GM23248 (cell line): ENCODE results near the gene C1orf146.

Experiments used
- EZH2 ChIP-seq: fragments of 200-600 bp; sonication (generic); IDR thresholded peaks from 2 replicates; pipeline ENCODE4 v1.6.1; 2018; ENCODE audit warnings: antibody characterized with exemption, mild to moderate bottlenecking; ENCODE audit not compliant: insufficient read depth, poor library complexity, severe bottlenecking
- EZH2phosphoT487 ChIP-seq: fragments of 200-600 bp; sonication (generic); IDR thresholded peaks from 2 replicates; pipeline ENCODE4 v1.6.1; 2018; ENCODE audit warnings: antibody characterized with exemption, moderate library complexity, mild to moderate bottlenecking, low read depth; ENCODE audit not compliant: insufficient read depth

GRCh38 chr1:92211166-92211565 is 6.5 kb upstream of the C1orf146 start:
- TF ChIP-seq EZH2: no peak
- TF ChIP-seq EZH2phosphoT487: no peak
